Memory B cell (primary cell): ENCODE measurements around the gene ANKRD27.
"Not testable (repeated sequence)": the region's sequence is repeated elsewhere in the genome, so short reads cannot be mapped to it uniquely, and the experiment has no call there.

ENCODE experiments used
- ATAC-seq: fragments of 150-1000 bp; cut with Tn5 transposase; 2 replicates; pipeline ENCODE4 v1.10.0; 2021; ENCODE audit warnings: low read depth, mild to moderate bottlenecking, moderate library complexity
- DNase-seq, 2 donors: peaks; one replicate each; pipeline ENCODE4 v3.0.0; 2022; ENCODE audit warnings: low spot score in 2 of 2
- H3K27ac Mint-ChIP-seq: one replicate; pipeline ENCODE4 v1.8.0; 2022; ENCODE audit warnings: mild to moderate bottlenecking, moderate library complexity, mixed read lengths
- H3K27me3 Mint-ChIP-seq: one replicate; pipeline ENCODE4 v1.8.0; 2022; ENCODE audit warnings: mixed read lengths
- H3K36me3 Mint-ChIP-seq: one replicate; pipeline ENCODE4 v1.8.0; 2022; ENCODE audit warnings: mild to moderate bottlenecking, mixed read lengths
- H3K4me1 Mint-ChIP-seq: one replicate; pipeline ENCODE4 v1.8.0; 2022; ENCODE audit warnings: mixed read lengths
- H3K4me3 Mint-ChIP-seq: one replicate; pipeline ENCODE4 v1.8.0; 2022; ENCODE audit warnings: mild to moderate bottlenecking, moderate library complexity, mixed read lengths
- H3K9me3 Mint-ChIP-seq: one replicate; pipeline ENCODE4 v1.8.0; 2022; ENCODE audit warnings: mixed read lengths

Gene ANKRD27

GRCh38 chr19:32594021-32594420, 81.0 kb downstream of the ANKRD27 start:
- DNase-seq: no peak
- H3K4me3 Mint-ChIP-seq: no peak overlapping the region
- H3K27ac Mint-ChIP-seq: peak overlapping the region; percentile 72
- H3K4me1 Mint-ChIP-seq: peaks cover 3% of the 10 kb centered on the region
- ATAC-seq: no peak
- peaks cover 2% of the 10 kb centered on the region for H3K9me3 Mint-ChIP-seq
- H3K36me3 Mint-ChIP-seq: peaks cover 33% of the 10 kb centered on the region
- H3K27me3 Mint-ChIP-seq: no peaks in the 10 kb centered on the region

GRCh38 chr19:32587747-32588504, 87.1 kb downstream of the ANKRD27 start:
- not testable (repeated sequence) for H3K27ac Mint-ChIP-seq, DNase-seq, H3K4me1 Mint-ChIP-seq, H3K4me3 Mint-ChIP-seq, ATAC-seq, H3K27me3 Mint-ChIP-seq, H3K9me3 Mint-ChIP-seq
- H3K36me3 Mint-ChIP-seq: peaks cover 23% of the 10 kb centered on the region

DNA sequence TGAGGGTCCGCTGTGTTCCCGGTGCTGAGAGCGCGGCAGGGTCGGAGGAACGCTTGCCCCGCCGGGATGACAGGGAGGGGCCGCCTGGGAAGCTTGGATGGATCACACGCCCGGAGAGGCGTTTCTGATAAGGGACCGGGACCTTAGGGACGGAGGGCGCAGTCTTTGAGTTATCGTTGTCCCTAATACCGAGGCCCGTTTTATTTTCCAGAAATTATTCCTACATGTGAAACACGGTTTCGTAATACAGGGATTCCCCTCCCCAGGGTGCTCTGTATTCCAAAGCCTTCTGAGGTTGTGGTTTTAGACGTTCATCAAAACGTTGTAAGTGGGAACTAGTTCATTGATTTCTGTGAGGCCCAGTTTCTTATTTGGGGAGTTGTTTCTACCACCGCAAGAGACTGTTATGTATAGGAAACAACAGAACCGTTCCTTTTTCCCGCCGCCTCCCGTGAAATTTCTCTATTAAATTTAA, 93.2 kb downstream of the ANKRD27 start:
- H3K4me3 Mint-ChIP-seq: peak overlapping the region; percentile 84
- peaks cover 2% of the 10 kb centered on the region for H3K27me3 Mint-ChIP-seq
- no peaks in the 10 kb centered on the region for H3K9me3 Mint-ChIP-seq
- H3K36me3 Mint-ChIP-seq: peaks cover 8% of the 10 kb centered on the region
- peaks cover 9% of the 10 kb centered on the region for H3K4me1 Mint-ChIP-seq
- ATAC-seq: no peak
- peak overlapping the region; percentile 81 for H3K27ac Mint-ChIP-seq
- no peak for DNase-seq

GRCh38 chr19:32580901-32581704, 93.9 kb downstream of the ANKRD27 start, which contains the start of gene PDCD5:
PDCD5 (plus strand) TSS chr19:32581190; CDS start chr19:32581262, 72 bp downstream.
- peak; percentile 93 for ATAC-seq
- Mint-ChIP-seq H3K27ac (peak within 1 kb of the TSS; percentile 81), H3K9me3 (peaks cover under 1% of the 10 kb centered on the region), H3K4me1 (peaks cover 9% of the 10 kb centered on the region), H3K36me3 (peaks cover 4% of the 10 kb centered on the region), H3K4me3 (peak within 1 kb of the TSS; percentile 97), H3K27me3 (peaks cover 2% of the 10 kb centered on the region)
- DNase-seq: peak; percentile 88 to 89

- H3K9me3 Mint-ChIP-seq: peaks cover 1% of the 10 kb centered on the region
- peak in 1 of 2 donors; percentile 5 for DNase-seq
- peak overlapping the region; percentile 81 for H3K27ac Mint-ChIP-seq
- peak; percentile 5 for ATAC-seq
- peaks cover 9% of the 10 kb centered on the region for H3K4me1 Mint-ChIP-seq
- peaks cover 4% of the 10 kb centered on the region for H3K36me3 Mint-ChIP-seq
- H3K4me3 Mint-ChIP-seq: peak overlapping the region; percentile 97
- peaks cover 5% of the 10 kb centered on the region for H3K27me3 Mint-ChIP-seq
Measured at GRCh38 chr19:32580353-32580900, 94.6 kb downstream of the ANKRD27 start.

GRCh38 chr19:32576790-32577189, 98.2 kb downstream of the ANKRD27 start:
- Mint-ChIP-seq H3K36me3 (peaks cover 2% of the 10 kb centered on the region), H3K27me3 (peaks cover 7% of the 10 kb centered on the region), H3K4me3 (no peak overlapping the region), H3K9me3 (peaks cover 1% of the 10 kb centered on the region), H3K4me1 (peaks cover 3% of the 10 kb centered on the region), H3K27ac (no peak overlapping the region)
- ATAC-seq: no peak
- no peak for DNase-seq

DNA sequence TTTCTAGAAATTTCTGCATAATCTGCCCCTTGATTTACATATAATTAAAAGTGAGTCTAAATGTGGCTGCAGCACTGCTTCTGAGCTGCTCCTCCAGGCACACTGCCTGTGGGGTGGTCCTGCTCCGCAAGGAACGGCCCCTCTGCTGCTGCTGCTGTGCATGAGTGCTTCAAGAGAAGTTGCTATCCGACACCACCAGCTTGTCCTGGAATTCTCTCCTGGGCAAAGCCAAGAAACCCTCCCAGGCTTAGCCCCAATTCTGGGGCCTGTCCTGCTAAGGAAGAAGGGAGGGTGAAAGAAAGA, 101.5 kb downstream of the ANKRD27 start:
- no peak overlapping the region for H3K27ac Mint-ChIP-seq
- H3K9me3 Mint-ChIP-seq: peaks cover 1% of the 10 kb centered on the region
- H3K36me3 Mint-ChIP-seq: peaks cover 2% of the 10 kb centered on the region
- no peak for ATAC-seq
- no peaks in the 10 kb centered on the region for H3K4me1 Mint-ChIP-seq
- DNase-seq: no peak
- no peak overlapping the region for H3K4me3 Mint-ChIP-seq
- H3K27me3 Mint-ChIP-seq: peaks cover 14% of the 10 kb centered on the region

DNA sequence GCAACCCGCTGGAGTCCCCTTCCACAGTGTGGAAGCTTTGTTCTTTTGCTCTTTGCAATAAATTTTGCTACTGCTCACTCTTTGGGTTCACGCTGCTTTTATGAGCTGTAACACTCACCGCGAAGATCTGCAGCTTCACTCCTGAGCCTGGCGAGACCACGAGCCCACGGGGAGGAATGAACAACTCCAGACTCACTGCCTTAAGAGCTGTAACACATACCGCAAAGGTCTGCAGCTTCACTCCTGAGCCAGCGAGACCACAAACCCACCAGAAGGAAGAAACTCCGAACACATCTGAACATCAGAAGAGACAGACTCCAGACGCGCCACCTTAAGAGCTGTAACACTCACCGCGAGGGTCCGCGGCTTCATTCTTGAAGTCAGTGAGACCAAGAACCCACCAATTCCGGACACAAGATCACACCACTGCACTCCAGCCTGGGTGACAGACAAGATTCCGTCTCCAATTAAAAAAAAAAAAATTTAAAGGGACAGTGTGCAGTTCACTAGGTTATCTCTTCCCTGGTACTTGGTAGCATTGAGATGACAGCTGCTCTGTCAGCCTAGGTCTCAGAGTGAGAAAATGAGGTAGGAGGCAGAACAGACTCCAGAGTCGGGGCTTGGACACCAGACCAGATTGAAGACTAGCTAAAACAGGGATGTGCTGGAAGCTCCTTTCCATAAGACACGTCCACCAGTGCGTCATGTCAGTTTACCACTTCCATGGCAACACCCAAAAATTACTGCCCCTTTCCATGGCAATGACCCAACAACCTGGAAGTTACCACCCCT, 102.1 kb downstream of the ANKRD27 start:
- H3K9me3 Mint-ChIP-seq, H3K4me3 Mint-ChIP-seq, H3K27ac Mint-ChIP-seq, H3K4me1 Mint-ChIP-seq, H3K36me3 Mint-ChIP-seq, ATAC-seq, DNase-seq: not testable (repeated sequence)
- peaks cover 15% of the 10 kb centered on the region for H3K27me3 Mint-ChIP-seq

- not testable (repeated sequence) for H3K27ac Mint-ChIP-seq, DNase-seq, H3K4me1 Mint-ChIP-seq, H3K36me3 Mint-ChIP-seq, H3K9me3 Mint-ChIP-seq, H3K4me3 Mint-ChIP-seq, ATAC-seq
- H3K27me3 Mint-ChIP-seq: peaks cover 18% of the 10 kb centered on the region
Measured at GRCh38 chr19:32571471-32572075, 103.4 kb downstream of the ANKRD27 start.

DNA sequence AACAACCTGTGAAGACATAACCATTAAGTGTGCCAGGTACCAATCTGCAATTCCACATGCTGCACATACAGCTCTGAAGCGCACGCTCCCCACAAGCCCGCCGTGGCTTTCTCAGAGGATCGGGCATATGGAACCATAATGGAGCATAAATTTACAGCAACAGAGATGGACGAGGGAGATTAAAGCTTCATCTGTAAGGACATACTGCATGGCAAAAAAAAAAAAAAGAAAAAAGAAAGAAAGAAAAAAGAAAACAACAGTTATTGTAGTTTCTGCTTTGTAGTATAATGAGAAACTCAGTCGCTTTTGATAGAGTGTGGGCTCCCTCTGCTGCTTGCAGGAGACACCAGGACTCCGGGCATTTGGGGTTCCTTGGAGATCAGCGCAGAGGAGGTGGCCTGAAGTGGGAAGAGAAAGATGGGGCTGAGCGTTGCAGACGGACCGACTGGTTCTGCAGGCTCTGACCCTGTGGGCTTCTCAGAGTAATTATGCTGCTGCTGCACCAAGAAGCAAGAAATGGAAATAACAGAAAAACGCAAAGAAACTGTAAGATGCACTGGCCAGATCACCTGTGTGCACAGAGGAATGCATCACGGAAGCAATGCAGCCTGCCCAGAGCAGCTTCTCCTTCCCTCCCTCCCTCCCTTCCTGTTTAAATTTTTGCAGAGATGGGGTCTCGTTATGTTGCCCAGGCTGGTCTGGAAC, 104.7 kb downstream of the ANKRD27 start:
- H3K36me3 Mint-ChIP-seq: no peaks in the 10 kb centered on the region
- DNase-seq (no peak), ATAC-seq (peak; percentile 58)
- peaks cover 15% of the 10 kb centered on the region for H3K27me3 Mint-ChIP-seq
- no peak overlapping the region for H3K27ac Mint-ChIP-seq
- no peaks in the 10 kb centered on the region for H3K4me1 Mint-ChIP-seq
- H3K9me3 Mint-ChIP-seq: no peaks in the 10 kb centered on the region
- no peak overlapping the region for H3K4me3 Mint-ChIP-seq

DNA sequence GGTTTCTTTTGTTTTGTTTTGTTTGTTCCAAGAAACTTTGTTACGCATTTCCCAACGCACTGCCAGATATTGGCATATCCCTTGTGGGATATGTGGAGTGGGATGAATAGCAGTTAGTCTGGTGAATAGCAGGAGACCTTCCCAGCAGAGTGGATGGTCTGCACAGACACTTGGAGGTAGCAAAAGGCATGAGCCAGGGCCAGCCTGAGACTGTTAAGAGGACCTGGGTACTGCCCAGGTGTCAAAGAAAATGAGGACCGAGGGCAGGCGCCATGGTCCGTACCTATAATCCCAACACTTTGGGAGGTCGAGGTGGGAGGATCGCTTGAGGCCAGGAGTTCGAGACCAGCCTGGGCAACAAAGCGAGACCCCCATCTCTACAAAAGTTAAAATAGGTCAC, 107.5 kb downstream of the ANKRD27 start:
- Mint-ChIP-seq H3K4me1 (no peaks in the 10 kb centered on the region), H3K27me3 (peaks cover 13% of the 10 kb centered on the region), H3K36me3 (no peaks in the 10 kb centered on the region), H3K9me3 (no peaks in the 10 kb centered on the region), H3K27ac (no peak overlapping the region), H3K4me3 (no peak overlapping the region)
- DNase-seq (no peak), ATAC-seq (no peak)

- no peaks in the 10 kb centered on the region for H3K36me3 Mint-ChIP-seq
- no peak for ATAC-seq
Measured at GRCh38 chr19:32566246-32566830, 108.6 kb downstream of the ANKRD27 start.

More at GRCh38 chr19:32566246-32566830, 108.6 kb downstream of the ANKRD27 start:
- Mint-ChIP-seq H3K27me3 (peaks cover 15% of the 10 kb centered on the region), H3K9me3 (no peaks in the 10 kb centered on the region), H3K27ac (no peak overlapping the region), H3K4me1 (no peaks in the 10 kb centered on the region), H3K4me3 (no peak overlapping the region)
- DNase-seq: no peak
